Esophagus squamous epithelium (tissue), 4 donors: ENCODE data around the gene HSFX2.

ENCODE experiments used
- CTCF ChIP-seq, 6 experiments: fragments of 450-650 bp in 4 of 6; fragments of 200-600 bp in 2 of 6; sonication (generic) in 2 of 6; IDR thresholded peaks; one replicate each; pipeline ENCODE4 v1.5.1; 2016 to 2019; ENCODE audit warnings: antibody characterized with exemption in 6 of 6, mild to moderate bottlenecking in 4 of 6, moderate library complexity in 4 of 6
- POLR2A ChIP-seq, 4 donors: fragments of 450-650 bp; IDR thresholded peaks; one replicate each; pipeline ENCODE4 v1.6.1; 2017; ENCODE audit warnings: antibody characterized with exemption in 4 of 4, mild to moderate bottlenecking in 4 of 4, moderate library complexity in 3 of 4

GRCh38 chrX:149610511-149610910, 15.4 kb upstream of the HSFX2 start:
- TF ChIP-seq POLR2A (IDR thresholded peaks at IDR 0.05) (no peak), CTCF (IDR thresholded peaks at IDR 0.05) (no peak)
